Ishikawa (cell line): ENCODE data around the gene TCP11L2.

Experiments used
- CEBPB ChIP-seq: IDR thresholded peaks from 2 replicates; pipeline ENCODE4 v1.6.1; 2012
- CREB1 ChIP-seq: IDR thresholded peaks from 2 replicates; pipeline ENCODE4 v1.6.1; 2012; ENCODE audit warnings: low read depth
- EGR1 ChIP-seq: IDR thresholded peaks from 2 replicates; pipeline ENCODE4 v1.6.1; 2012
- EP300 ChIP-seq: IDR thresholded peaks from 2 replicates; pipeline ENCODE4 v1.6.1; 2012; ENCODE audit warnings: borderline replicate concordance
- FOXM1 ChIP-seq: IDR thresholded peaks from 2 replicates; pipeline ENCODE4 v1.6.1; 2012; ENCODE audit warnings: low read depth, borderline replicate concordance
- MAX ChIP-seq: IDR thresholded peaks from 2 replicates; pipeline ENCODE4 v1.6.1; 2012
- NFIC ChIP-seq: IDR thresholded peaks from 2 replicates; pipeline ENCODE4 v1.6.1; 2012
- RAD21 ChIP-seq: IDR thresholded peaks from 2 replicates; pipeline ENCODE4 v1.6.1; 2012; ENCODE audit warnings: low read depth
- REST ChIP-seq: IDR thresholded peaks from 2 replicates; pipeline ENCODE4 v1.6.1; 2012; ENCODE audit warnings: low read depth, mild to moderate bottlenecking
- TAF1 ChIP-seq: IDR thresholded peaks from 2 replicates; pipeline ENCODE4 v1.6.1; 2012; ENCODE audit warnings: low read depth, mild to moderate bottlenecking
- TCF12 ChIP-seq: IDR thresholded peaks from 2 replicates; pipeline ENCODE4 v1.6.1; 2012; ENCODE audit warnings: low read depth
- TEAD4 ChIP-seq: IDR thresholded peaks from 2 replicates; pipeline ENCODE4 v1.6.1; 2012
- USF1 ChIP-seq: IDR thresholded peaks from 2 replicates; pipeline ENCODE4 v1.6.1; 2012
- YY1 ChIP-seq: IDR thresholded peaks from 2 replicates; pipeline ENCODE4 v1.6.1; 2012; ENCODE audit warnings: low read depth
- ZBTB7A ChIP-seq: IDR thresholded peaks from 2 replicates; pipeline ENCODE4 v1.6.1; 2012; ENCODE audit warnings: low read depth

Gene TCP11L2

GRCh38 chr12:106378788-106379187 is 76.3 kb downstream of the TCP11L2 start:
- TF ChIP-seq TAF1 (no peak), USF1 (no peak), ZBTB7A (no peak), RAD21 (no peak), TCF12 (no peak), NFIC (no peak), MAX (no peak), FOXM1 (no peak), EP300 (no peak), CREB1 (no peak), REST (no peak)

- TF ChIP-seq MAX (no peak), REST (no peak), CEBPB (no peak), FOXM1 (no peak), TCF12 (no peak), EGR1 (no peak), TEAD4 (no peak), RAD21 (no peak), USF1 (no peak)
Measured at GRCh38 chr12:106380954-106381353, 78.4 kb downstream of the TCP11L2 start.

- TF ChIP-seq FOXM1 (no peak), RAD21 (no peak), MAX (no peak), ZBTB7A (no peak), TCF12 (no peak), YY1 (no peak), TAF1 (no peak), NFIC (no peak), EGR1 (no peak), USF1 (no peak), REST (no peak), EP300 (no peak)
Measured at GRCh38 chr12:106386813-106387535, 84.4 kb downstream of the TCP11L2 start.

- TF ChIP-seq CREB1: no peak
- TF ChIP-seq RAD21: no peak
- TF ChIP-seq ZBTB7A: no peak
- no peak for TF ChIP-seq YY1
- no peak for TF ChIP-seq NFIC
- TF ChIP-seq CEBPB: no peak
- TF ChIP-seq FOXM1: no peak
- no peak for TF ChIP-seq REST
- TF ChIP-seq TCF12: no peak
- no peak for TF ChIP-seq TAF1
- TF ChIP-seq USF1: no peak
- no peak for TF ChIP-seq EP300
- no peak for TF ChIP-seq EGR1
- no peak for TF ChIP-seq TEAD4
Measured at GRCh38 chr12:106387848-106388377, 85.4 kb downstream of the TCP11L2 start.
